IPS-18a (cell line): ENCODE data around the gene SLC18A2.

Source experiments
- H3K27ac ChIP-seq: one replicate; pipeline ENCODE4 v1.5.1; 2013; ENCODE audit warnings: low read length
- H3K27me3 ChIP-seq: one replicate; pipeline ENCODE4 v1.6.1; 2013; ENCODE audit warnings: mild to moderate bottlenecking, low read length; ENCODE audit not compliant: control insufficient read depth, insufficient read depth
- H3K36me3 ChIP-seq: one replicate; pipeline ENCODE4 v1.6.1; 2013; ENCODE audit warnings: low read depth, low read length; ENCODE audit not compliant: control insufficient read depth
- H3K4me1 ChIP-seq: one replicate; pipeline ENCODE4 v1.6.1; 2013; ENCODE audit warnings: low read depth, low read length; ENCODE audit not compliant: control insufficient read depth
- H3K4me3 ChIP-seq: one replicate; pipeline ENCODE4 v1.5.1; 2013; ENCODE audit warnings: low read length
- H3K9ac ChIP-seq: one replicate; pipeline ENCODE4 v1.6.1; 2013; ENCODE audit warnings: mild to moderate bottlenecking, low read length, moderate library complexity
- H3K9me3 ChIP-seq: one replicate; pipeline ENCODE4 v1.6.1; 2013; ENCODE audit warnings: low read depth, low read length; ENCODE audit not compliant: control insufficient read depth

Gene SLC18A2

GRCh38 chr10:117324367-117324766, 83.5 kb downstream of the SLC18A2 start:
- Histone ChIP-seq H3K4me3 (no peak overlapping the region), H3K27ac (no peak overlapping the region), H3K4me1 (peaks cover 12% of the 10 kb centered on the region), H3K9ac (no peak overlapping the region), H3K27me3 (no peaks in the 10 kb centered on the region), H3K9me3 (no peaks in the 10 kb centered on the region), H3K36me3 (no peaks in the 10 kb centered on the region)

- Histone ChIP-seq H3K4me1 (peaks cover 12% of the 10 kb centered on the region), H3K9me3 (no peaks in the 10 kb centered on the region), H3K4me3 (no peak overlapping the region), H3K9ac (no peak overlapping the region), H3K36me3 (no peaks in the 10 kb centered on the region), H3K27ac (no peak overlapping the region), H3K27me3 (no peaks in the 10 kb centered on the region)
Measured at GRCh38 chr10:117327262-117327661, 86.3 kb downstream of the SLC18A2 start.
